Erythroblast (primary cell): ENCODE measurements around the gene IAH1.
"Not testable (repeated sequence)": the region's sequence is repeated elsewhere in the genome, so short reads cannot be mapped to it uniquely, and the experiment has no call there.

Source experiments
- GATA1 ChIP-seq: IDR thresholded peaks from 2 replicates; pipeline ENCODE4 v1.6.1; 2011; ENCODE audit warnings: low read depth, mild to moderate bottlenecking, control low read depth, low read length, moderate library complexity
- POLR2A ChIP-seq: IDR thresholded peaks from 2 replicates; pipeline ENCODE4 v1.6.1; 2011; ENCODE audit warnings: mild to moderate bottlenecking, low read length

DNA sequence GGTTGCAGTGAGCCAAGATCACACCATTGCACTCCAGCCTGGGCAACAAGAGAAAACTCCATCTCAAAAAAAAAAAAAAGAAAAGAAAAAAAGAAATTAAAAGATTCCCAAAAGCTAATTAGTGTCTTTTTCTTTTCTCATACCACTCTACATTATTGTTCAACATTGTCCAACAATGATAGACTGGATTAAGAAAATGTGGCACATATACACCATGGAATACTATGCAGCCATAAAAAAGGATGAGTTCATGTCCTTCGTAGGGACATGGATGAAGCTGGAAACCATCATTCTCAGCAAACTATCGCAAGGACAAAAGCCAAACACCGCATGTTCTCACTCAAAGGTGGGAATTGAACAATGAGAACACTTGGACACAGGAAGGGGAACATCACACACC, 39.6 kb downstream of the IAH1 start:
- TF ChIP-seq POLR2A, GATA1: not testable (repeated sequence)
